Measurements from ENCODE around the gene ADM. TPM values are rescaled to one million over a fixed set of nuclear protein-coding genes. Genes with fewer than 3 reads are reported as not detected.
"Not testable (repeated sequence)": the region's sequence is repeated elsewhere in the genome, so short reads cannot be mapped to it uniquely, and the experiment has no call there.

Gene ADM
- polyA plus RNA-seq = 11.4 TPM
- long read RNA-seq, donor 1, partial matches to known transcripts = 0 of 2 reads
- long read RNA-seq, donor 1, other reads (novel, unspliced or antisense) = 0 of 2 reads
- long read RNA-seq, donor 2, partial matches to known transcripts = 0 of 3 reads
- long read RNA-seq, donor 2, other reads (novel, unspliced or antisense) = 0 of 3 reads
- long read RNA-seq, donor 3 = 0 reads
- long read RNA-seq, donor 4, partial matches to known transcripts = 0 of 1 reads
- long read RNA-seq, donor 4, other reads (novel, unspliced or antisense) = 0 of 1 reads
- long read RNA-seq, donor 5, partial matches to known transcripts = 0 of 2 reads
- long read RNA-seq, donor 5, other reads (novel, unspliced or antisense) = 0 of 2 reads
- long read RNA-seq, donor 6, partial matches to known transcripts = 0 of 6 reads
- long read RNA-seq, donor 6, other reads (novel, unspliced or antisense) = 0 of 6 reads
- long read RNA-seq, donor 7, partial matches to known transcripts = 0 of 4 reads
- long read RNA-seq, donor 7, other reads (novel, unspliced or antisense) = 0 of 4 reads
- long read RNA-seq, donor 8, partial matches to known transcripts = 0 of 5 reads
- long read RNA-seq, donor 8, other reads (novel, unspliced or antisense) = 0 of 5 reads
- long read RNA-seq, donor 9, partial matches to known transcripts = 0 of 3 reads
- long read RNA-seq, donor 9, other reads (novel, unspliced or antisense) = 0 of 3 reads
- long read RNA-seq, donor 10, partial matches to known transcripts = 0 of 1 reads
- long read RNA-seq, donor 10, other reads (novel, unspliced or antisense) = 0 of 1 reads
- long read RNA-seq, donor 11, transcript ADM-201 (4 exons, 1,885 nt) = major isoform, 6 of 6 reads
- long read RNA-seq, donor 11, partial matches to known transcripts = 0 of 6 reads
- long read RNA-seq, donor 11, other reads (novel, unspliced or antisense) = 0 of 6 reads

GRCh38 chr11:10304495-10305261 lies at the start of gene ADM:
Gene ADM (plus strand): TSS chr11:10305073. CDS start chr11:10305701, 628 bp downstream.
- peak within 1 kb of the TSS; percentile 87 for H3K27ac ChIP-seq (ENCODE audit: low read length)
- peak within 1 kb of the TSS; percentile 78 for H3K4me3 ChIP-seq (ENCODE audit: low read length)
- DNase-seq = peak; percentile 80 to 86
- H3K36me3 ChIP-seq (ENCODE audit: control insufficient read depth, insufficient read depth, low read length) = no peaks in the 10 kb centered on the region
- peaks cover 6% of the 10 kb centered on the region for H3K9me3 ChIP-seq (ENCODE audit: control insufficient read depth, low read depth, low read length)
- H3K27me3 ChIP-seq (ENCODE audit: control insufficient read depth, insufficient read depth, low read length) = peaks cover 17% of the 10 kb centered on the region
- no CpG with 5 or more reads among the region's 48 CpGs for WGBS (ENCODE audit: insufficient coverage, low lambda C conversion rate)
- H3K4me1 ChIP-seq (ENCODE audit: control insufficient read depth, insufficient read depth, low read length) = peaks cover 22% of the 10 kb centered on the region

GRCh38 chr11:10255388-10256125 lies 49.3 kb upstream of the ADM start:
- DNase-seq = no peak
- H3K9me3 ChIP-seq (ENCODE audit: control insufficient read depth, low read depth, low read length) = no peaks in the 10 kb centered on the region
- 79% methylated on average over 2 of the region's 3 CpGs for WGBS (ENCODE audit: insufficient coverage, low lambda C conversion rate)

GRCh38 chr11:10257478-10257877 lies 47.4 kb upstream of the ADM start:
- no peak overlapping the region for H3K27ac ChIP-seq (ENCODE audit: low read length)
- WGBS (ENCODE audit: insufficient coverage, low lambda C conversion rate) = no CpG with 5 or more reads among the region's 4 CpGs
- no peaks in the 10 kb centered on the region for H3K9me3 ChIP-seq (ENCODE audit: control insufficient read depth, low read depth, low read length)

More at GRCh38 chr11:10255388-10256125, 49.3 kb upstream of the ADM start:
- Histone ChIP-seq H3K4me1 (ENCODE audit: control insufficient read depth, insufficient read depth, low read length) (no peaks in the 10 kb centered on the region), H3K36me3 (ENCODE audit: control insufficient read depth, insufficient read depth, low read length) (no peaks in the 10 kb centered on the region), H3K27ac (ENCODE audit: low read length) (no peak overlapping the region), H3K4me3 (ENCODE audit: low read length) (no peak overlapping the region), H3K27me3 (ENCODE audit: control insufficient read depth, insufficient read depth, low read length) (no peaks in the 10 kb centered on the region)

GRCh38 chr11:10261821-10262220 lies 43.1 kb upstream of the ADM start:
- Histone ChIP-seq H3K4me3 (ENCODE audit: low read length) (no peak overlapping the region), H3K36me3 (ENCODE audit: control insufficient read depth, insufficient read depth, low read length) (no peaks in the 10 kb centered on the region)

More at GRCh38 chr11:10257478-10257877, 47.4 kb upstream of the ADM start:
- DNase-seq = no peak
- no peaks in the 10 kb centered on the region for H3K27me3 ChIP-seq (ENCODE audit: control insufficient read depth, insufficient read depth, low read length)
- H3K4me1 ChIP-seq (ENCODE audit: control insufficient read depth, insufficient read depth, low read length) = no peaks in the 10 kb centered on the region
- no peaks in the 10 kb centered on the region for H3K36me3 ChIP-seq (ENCODE audit: control insufficient read depth, insufficient read depth, low read length)
- no peak overlapping the region for H3K4me3 ChIP-seq (ENCODE audit: low read length)

GRCh38 chr11:10263929-10264328 lies 40.9 kb upstream of the ADM start:
- no peaks in the 10 kb centered on the region for H3K4me1 ChIP-seq (ENCODE audit: control insufficient read depth, insufficient read depth, low read length)
- no peak overlapping the region for H3K27ac ChIP-seq (ENCODE audit: low read length)
- no peak for DNase-seq
- H3K27me3 ChIP-seq (ENCODE audit: control insufficient read depth, insufficient read depth, low read length) = no peaks in the 10 kb centered on the region
- no peak overlapping the region for H3K4me3 ChIP-seq (ENCODE audit: low read length)
- H3K36me3 ChIP-seq (ENCODE audit: control insufficient read depth, insufficient read depth, low read length) = no peaks in the 10 kb centered on the region
- H3K9me3 ChIP-seq (ENCODE audit: control insufficient read depth, low read depth, low read length) = no peaks in the 10 kb centered on the region

More at GRCh38 chr11:10261821-10262220, 43.1 kb upstream of the ADM start:
- H3K4me1 ChIP-seq (ENCODE audit: control insufficient read depth, insufficient read depth, low read length) = no peaks in the 10 kb centered on the region
- no peak for DNase-seq
- no peaks in the 10 kb centered on the region for H3K9me3 ChIP-seq (ENCODE audit: control insufficient read depth, low read depth, low read length)
- H3K27me3 ChIP-seq (ENCODE audit: control insufficient read depth, insufficient read depth, low read length) = no peaks in the 10 kb centered on the region
- no peak overlapping the region for H3K27ac ChIP-seq (ENCODE audit: low read length)

DNA sequence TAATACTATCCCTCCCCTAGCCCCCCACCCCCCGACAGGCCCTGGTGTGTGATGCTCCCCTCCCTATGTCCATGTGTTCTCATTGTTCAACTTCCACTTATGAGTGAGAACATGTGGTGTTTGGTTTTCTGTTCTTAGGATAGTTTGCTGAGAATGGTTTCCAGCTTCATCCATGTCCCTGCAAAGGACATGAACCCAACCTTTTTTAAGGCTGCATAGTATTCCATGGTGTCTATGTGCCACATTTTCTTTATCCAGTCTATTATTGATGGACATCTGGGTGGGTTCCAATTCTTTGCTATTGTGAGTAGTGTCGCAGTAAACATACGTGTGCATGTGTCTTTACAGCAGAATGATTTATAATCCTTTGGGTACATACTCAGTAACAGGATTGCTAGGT lies 40.2 kb upstream of the ADM start:
- H3K4me3 ChIP-seq (ENCODE audit: low read length); H3K27me3 ChIP-seq (ENCODE audit: control insufficient read depth, insufficient read depth, low read length); H3K4me1 ChIP-seq (ENCODE audit: control insufficient read depth, insufficient read depth, low read length); H3K27ac ChIP-seq (ENCODE audit: low read length); H3K9me3 ChIP-seq (ENCODE audit: control insufficient read depth, low read depth, low read length); H3K36me3 ChIP-seq (ENCODE audit: control insufficient read depth, insufficient read depth, low read length); DNase-seq: not testable (repeated sequence)
- no CpG with 5 or more reads among the region's 3 CpGs for WGBS (ENCODE audit: insufficient coverage, low lambda C conversion rate)

DNA sequence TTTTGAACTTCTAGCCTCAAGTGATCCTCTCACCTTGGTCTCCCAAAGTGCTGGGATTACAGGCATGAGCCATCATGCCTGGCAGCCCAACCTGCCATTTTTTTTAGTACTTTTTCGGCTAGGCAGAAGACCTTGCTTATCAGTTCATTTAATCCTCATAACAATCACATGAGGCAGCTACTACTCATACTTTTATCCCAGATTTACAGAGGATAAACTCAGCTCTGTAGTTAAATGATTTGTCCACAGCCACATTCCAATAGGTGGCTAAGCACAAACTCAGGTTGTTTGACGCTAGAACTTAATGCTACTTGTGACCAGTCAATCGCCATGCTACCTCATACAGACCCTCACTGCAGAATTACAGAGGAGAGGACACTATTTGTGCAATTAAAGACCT lies 38.9 kb upstream of the ADM start:
- Histone ChIP-seq H3K27ac (ENCODE audit: low read length) (no peak overlapping the region), H3K27me3 (ENCODE audit: control insufficient read depth, insufficient read depth, low read length) (no peaks in the 10 kb centered on the region), H3K9me3 (ENCODE audit: control insufficient read depth, low read depth, low read length) (no peaks in the 10 kb centered on the region), H3K4me1 (ENCODE audit: control insufficient read depth, insufficient read depth, low read length) (no peaks in the 10 kb centered on the region), H3K36me3 (ENCODE audit: control insufficient read depth, insufficient read depth, low read length) (no peaks in the 10 kb centered on the region), H3K4me3 (ENCODE audit: low read length) (no peak overlapping the region)
- no CpG with 5 or more reads among the region's 3 CpGs for WGBS (ENCODE audit: insufficient coverage, low lambda C conversion rate)
- DNase-seq = no peak

GRCh38 chr11:10267821-10268220 lies 37.1 kb upstream of the ADM start:
- no peaks in the 10 kb centered on the region for H3K4me1 ChIP-seq (ENCODE audit: control insufficient read depth, insufficient read depth, low read length)
- H3K27me3 ChIP-seq (ENCODE audit: control insufficient read depth, insufficient read depth, low read length) = no peaks in the 10 kb centered on the region
- H3K27ac ChIP-seq (ENCODE audit: low read length) = no peak overlapping the region
- H3K36me3 ChIP-seq (ENCODE audit: control insufficient read depth, insufficient read depth, low read length) = no peaks in the 10 kb centered on the region
- no peak for DNase-seq
- H3K9me3 ChIP-seq (ENCODE audit: control insufficient read depth, low read depth, low read length) = no peaks in the 10 kb centered on the region
- 100% methylated on average over 3 of the region's 3 CpGs for WGBS (ENCODE audit: insufficient coverage, low lambda C conversion rate)
- H3K4me3 ChIP-seq (ENCODE audit: low read length) = no peak overlapping the region

DNA sequence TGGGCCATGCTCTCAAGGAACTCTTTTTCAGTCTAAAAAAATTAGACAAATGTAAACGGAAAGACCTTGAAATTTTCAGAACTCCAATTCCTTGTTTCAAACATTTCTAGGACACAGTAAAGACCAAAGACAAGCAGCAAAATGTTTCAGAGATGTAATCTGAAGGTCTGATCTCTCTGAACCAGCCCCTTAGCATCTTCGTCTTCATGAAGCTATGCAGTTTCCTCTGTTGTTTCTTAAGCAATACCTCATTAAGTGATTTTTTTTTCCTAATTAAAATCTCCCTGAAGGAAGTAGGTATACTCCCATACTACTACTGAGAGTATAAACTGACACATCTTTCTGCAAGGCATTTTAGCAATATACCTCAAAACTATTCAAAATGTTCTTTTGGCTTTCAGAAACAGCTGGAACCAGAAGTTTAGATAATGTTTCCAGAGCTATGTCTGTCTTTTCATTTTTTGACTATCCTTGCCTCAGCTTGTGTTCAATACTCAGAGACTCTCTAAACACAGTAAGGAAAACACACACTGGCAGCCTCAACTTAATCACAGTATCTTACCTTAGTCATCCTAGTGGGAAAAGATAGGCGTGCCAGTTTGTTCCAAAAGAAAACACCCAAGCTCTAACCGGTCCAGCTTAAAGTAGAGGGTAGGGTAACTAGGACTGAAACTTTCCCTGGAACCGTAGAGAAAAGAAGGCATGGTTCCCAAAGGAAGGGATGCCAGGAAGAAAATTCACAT lies 36.0 kb upstream of the ADM start:
- WGBS (ENCODE audit: insufficient coverage, low lambda C conversion rate) = 94% methylated on average over 2 of the region's 5 CpGs
- no peak overlapping the region for H3K4me3 ChIP-seq (ENCODE audit: low read length)
- no peak for DNase-seq
- no peaks in the 10 kb centered on the region for H3K27me3 ChIP-seq (ENCODE audit: control insufficient read depth, insufficient read depth, low read length)
- no peaks in the 10 kb centered on the region for H3K9me3 ChIP-seq (ENCODE audit: control insufficient read depth, low read depth, low read length)
- H3K36me3 ChIP-seq (ENCODE audit: control insufficient read depth, insufficient read depth, low read length) = no peaks in the 10 kb centered on the region
- H3K4me1 ChIP-seq (ENCODE audit: control insufficient read depth, insufficient read depth, low read length) = no peaks in the 10 kb centered on the region
- H3K27ac ChIP-seq (ENCODE audit: low read length) = no peak overlapping the region

Data from large intestine (tissue), 12 donors.